ENCODE data around the gene SPPL3. TPM values are rescaled to one million over a fixed set of nuclear protein-coding genes. Genes with fewer than 3 reads are reported as not detected.

SPPL3 gene
- total and polyA plus RNA-seq, 2 experiments from 2014 or later = 10.9 to 27.8 TPM

DNA sequence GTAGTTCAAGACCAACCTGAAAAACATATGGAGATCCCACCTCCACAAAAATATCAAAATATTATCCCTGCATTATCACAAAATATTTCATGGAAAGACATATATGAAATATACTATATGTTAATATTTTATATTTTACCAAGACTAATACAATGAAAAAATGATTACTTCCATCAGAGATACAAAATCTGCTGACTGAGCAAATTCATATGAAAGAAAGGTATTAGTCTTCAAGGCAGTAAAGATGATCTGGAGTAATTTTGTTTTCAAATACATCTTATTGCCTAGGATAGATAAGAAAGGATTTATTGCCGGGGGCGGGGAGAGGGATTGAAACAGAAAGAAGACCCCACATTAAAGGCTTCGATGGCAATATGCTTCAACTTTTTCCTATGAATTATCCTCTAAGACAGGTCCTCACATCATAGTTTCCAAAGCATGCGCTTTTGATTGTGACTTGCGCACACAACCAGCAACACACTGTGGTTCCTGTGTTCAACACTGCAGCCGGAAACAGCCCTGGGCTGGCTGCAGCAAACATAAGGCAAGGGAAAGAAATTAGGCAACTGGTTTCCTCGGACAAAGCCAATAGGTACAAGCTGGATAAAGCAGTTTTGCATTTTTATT, 83.2 kb downstream of the SPPL3 start:
- ATAC-seq (no peak), DNase-seq (ENCODE audit: low spot score) (no peak)
- peaks cover 65% of the 10 kb centered on the region for H3K79me2 ChIP-seq (replicated peaks; ENCODE audit: insufficient read depth)
- Mint-ChIP-seq H3K27ac (no peak overlapping the region), H3K4me1 (peaks cover 22% of the 10 kb centered on the region), H3K4me3 (no peak overlapping the region), H3K9me3 (no peaks in the 10 kb centered on the region), H3K36me3 (ENCODE audit: low read depth) (no peaks in the 10 kb centered on the region), H3K27me3 (ENCODE audit: insufficient read depth, low read depth, poor library complexity) (peaks cover 2% of the 10 kb centered on the region)
- no peaks in the 10 kb centered on the region for H3F3A ChIP-seq (replicated peaks; ENCODE audit: low read depth)
- no peak overlapping the region for H2AFZ ChIP-seq
- peaks cover 16% of the 10 kb centered on the region for H3K4me1 ChIP-seq (ENCODE audit: insufficient read depth)
- 0 out of 2 replicates have a peak, but pooled peaks cover 4% of the 10 kb centered on the region for H4K20me1 ChIP-seq (replicated peaks; ENCODE audit: insufficient read depth)
- H3K4me3 ChIP-seq = no peak overlapping the region
- no peak overlapping the region for H3K27ac ChIP-seq (ENCODE audit: low read depth)
- TF ChIP-seq, protein P1, sequence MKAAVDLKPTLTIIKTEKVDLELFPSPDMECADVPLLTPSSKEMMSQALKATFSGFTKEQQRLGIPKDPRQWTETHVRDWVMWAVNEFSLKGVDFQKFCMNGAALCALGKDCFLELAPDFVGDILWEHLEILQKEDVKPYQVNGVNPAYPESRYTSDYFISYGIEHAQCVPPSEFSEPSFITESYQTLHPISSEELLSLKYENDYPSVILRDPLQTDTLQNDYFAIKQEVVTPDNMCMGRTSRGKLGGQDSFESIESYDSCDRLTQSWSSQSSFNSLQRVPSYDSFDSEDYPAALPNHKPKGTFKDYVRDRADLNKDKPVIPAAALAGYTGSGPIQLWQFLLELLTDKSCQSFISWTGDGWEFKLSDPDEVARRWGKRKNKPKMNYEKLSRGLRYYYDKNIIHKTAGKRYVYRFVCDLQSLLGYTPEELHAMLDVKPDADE (IDR thresholded peaks at IDR 0.05) = no peak
- TF ChIP-seq POLR2AphosphoS5 (IDR thresholded peaks at IDR 0.05; ENCODE audit: low read depth) (no peak), ZNF114 (CRISPR knock-in tag; IDR thresholded peaks at IDR 0.05) (no peak), NANOG (IDR thresholded peaks at IDR 0.05; ENCODE audit: borderline replicate concordance) (no peak), EZH2 (IDR thresholded peaks at IDR 0.05; ENCODE audit: low read depth, unreplicated experiment) (no peak), EZH2phosphoT487 (IDR thresholded peaks at IDR 0.05; ENCODE audit: unreplicated experiment) (no peak), JUNB (IDR thresholded peaks at IDR 0.05; ENCODE audit: unreplicated experiment) (no peak), CREB1 (CRISPR knock-in tag; IDR thresholded peaks at IDR 0.05; ENCODE audit: low read depth) (no peak), STAT1 (IDR thresholded peaks at IDR 0.05; ENCODE audit: unreplicated experiment) (no peak), ZNF331 (CRISPR knock-in tag; IDR thresholded peaks at IDR 0.05; ENCODE audit: low read depth) (no peak)
- TF ChIP-seq, protein P2, sequence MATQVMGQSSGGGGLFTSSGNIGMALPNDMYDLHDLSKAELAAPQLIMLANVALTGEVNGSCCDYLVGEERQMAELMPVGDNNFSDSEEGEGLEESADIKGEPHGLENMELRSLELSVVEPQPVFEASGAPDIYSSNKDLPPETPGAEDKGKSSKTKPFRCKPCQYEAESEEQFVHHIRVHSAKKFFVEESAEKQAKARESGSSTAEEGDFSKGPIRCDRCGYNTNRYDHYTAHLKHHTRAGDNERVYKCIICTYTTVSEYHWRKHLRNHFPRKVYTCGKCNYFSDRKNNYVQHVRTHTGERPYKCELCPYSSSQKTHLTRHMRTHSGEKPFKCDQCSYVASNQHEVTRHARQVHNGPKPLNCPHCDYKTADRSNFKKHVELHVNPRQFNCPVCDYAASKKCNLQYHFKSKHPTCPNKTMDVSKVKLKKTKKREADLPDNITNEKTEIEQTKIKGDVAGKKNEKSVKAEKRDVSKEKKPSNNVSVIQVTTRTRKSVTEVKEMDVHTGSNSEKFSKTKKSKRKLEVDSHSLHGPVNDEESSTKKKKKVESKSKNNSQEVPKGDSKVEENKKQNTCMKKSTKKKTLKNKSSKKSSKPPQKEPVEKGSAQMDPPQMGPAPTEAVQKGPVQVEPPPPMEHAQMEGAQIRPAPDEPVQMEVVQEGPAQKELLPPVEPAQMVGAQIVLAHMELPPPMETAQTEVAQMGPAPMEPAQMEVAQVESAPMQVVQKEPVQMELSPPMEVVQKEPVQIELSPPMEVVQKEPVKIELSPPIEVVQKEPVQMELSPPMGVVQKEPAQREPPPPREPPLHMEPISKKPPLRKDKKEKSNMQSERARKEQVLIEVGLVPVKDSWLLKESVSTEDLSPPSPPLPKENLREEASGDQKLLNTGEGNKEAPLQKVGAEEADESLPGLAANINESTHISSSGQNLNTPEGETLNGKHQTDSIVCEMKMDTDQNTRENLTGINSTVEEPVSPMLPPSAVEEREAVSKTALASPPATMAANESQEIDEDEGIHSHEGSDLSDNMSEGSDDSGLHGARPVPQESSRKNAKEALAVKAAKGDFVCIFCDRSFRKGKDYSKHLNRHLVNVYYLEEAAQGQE (IDR thresholded peaks at IDR 0.05; ENCODE audit: unreplicated experiment) = no peak
- TF ChIP-seq, protein P3, sequence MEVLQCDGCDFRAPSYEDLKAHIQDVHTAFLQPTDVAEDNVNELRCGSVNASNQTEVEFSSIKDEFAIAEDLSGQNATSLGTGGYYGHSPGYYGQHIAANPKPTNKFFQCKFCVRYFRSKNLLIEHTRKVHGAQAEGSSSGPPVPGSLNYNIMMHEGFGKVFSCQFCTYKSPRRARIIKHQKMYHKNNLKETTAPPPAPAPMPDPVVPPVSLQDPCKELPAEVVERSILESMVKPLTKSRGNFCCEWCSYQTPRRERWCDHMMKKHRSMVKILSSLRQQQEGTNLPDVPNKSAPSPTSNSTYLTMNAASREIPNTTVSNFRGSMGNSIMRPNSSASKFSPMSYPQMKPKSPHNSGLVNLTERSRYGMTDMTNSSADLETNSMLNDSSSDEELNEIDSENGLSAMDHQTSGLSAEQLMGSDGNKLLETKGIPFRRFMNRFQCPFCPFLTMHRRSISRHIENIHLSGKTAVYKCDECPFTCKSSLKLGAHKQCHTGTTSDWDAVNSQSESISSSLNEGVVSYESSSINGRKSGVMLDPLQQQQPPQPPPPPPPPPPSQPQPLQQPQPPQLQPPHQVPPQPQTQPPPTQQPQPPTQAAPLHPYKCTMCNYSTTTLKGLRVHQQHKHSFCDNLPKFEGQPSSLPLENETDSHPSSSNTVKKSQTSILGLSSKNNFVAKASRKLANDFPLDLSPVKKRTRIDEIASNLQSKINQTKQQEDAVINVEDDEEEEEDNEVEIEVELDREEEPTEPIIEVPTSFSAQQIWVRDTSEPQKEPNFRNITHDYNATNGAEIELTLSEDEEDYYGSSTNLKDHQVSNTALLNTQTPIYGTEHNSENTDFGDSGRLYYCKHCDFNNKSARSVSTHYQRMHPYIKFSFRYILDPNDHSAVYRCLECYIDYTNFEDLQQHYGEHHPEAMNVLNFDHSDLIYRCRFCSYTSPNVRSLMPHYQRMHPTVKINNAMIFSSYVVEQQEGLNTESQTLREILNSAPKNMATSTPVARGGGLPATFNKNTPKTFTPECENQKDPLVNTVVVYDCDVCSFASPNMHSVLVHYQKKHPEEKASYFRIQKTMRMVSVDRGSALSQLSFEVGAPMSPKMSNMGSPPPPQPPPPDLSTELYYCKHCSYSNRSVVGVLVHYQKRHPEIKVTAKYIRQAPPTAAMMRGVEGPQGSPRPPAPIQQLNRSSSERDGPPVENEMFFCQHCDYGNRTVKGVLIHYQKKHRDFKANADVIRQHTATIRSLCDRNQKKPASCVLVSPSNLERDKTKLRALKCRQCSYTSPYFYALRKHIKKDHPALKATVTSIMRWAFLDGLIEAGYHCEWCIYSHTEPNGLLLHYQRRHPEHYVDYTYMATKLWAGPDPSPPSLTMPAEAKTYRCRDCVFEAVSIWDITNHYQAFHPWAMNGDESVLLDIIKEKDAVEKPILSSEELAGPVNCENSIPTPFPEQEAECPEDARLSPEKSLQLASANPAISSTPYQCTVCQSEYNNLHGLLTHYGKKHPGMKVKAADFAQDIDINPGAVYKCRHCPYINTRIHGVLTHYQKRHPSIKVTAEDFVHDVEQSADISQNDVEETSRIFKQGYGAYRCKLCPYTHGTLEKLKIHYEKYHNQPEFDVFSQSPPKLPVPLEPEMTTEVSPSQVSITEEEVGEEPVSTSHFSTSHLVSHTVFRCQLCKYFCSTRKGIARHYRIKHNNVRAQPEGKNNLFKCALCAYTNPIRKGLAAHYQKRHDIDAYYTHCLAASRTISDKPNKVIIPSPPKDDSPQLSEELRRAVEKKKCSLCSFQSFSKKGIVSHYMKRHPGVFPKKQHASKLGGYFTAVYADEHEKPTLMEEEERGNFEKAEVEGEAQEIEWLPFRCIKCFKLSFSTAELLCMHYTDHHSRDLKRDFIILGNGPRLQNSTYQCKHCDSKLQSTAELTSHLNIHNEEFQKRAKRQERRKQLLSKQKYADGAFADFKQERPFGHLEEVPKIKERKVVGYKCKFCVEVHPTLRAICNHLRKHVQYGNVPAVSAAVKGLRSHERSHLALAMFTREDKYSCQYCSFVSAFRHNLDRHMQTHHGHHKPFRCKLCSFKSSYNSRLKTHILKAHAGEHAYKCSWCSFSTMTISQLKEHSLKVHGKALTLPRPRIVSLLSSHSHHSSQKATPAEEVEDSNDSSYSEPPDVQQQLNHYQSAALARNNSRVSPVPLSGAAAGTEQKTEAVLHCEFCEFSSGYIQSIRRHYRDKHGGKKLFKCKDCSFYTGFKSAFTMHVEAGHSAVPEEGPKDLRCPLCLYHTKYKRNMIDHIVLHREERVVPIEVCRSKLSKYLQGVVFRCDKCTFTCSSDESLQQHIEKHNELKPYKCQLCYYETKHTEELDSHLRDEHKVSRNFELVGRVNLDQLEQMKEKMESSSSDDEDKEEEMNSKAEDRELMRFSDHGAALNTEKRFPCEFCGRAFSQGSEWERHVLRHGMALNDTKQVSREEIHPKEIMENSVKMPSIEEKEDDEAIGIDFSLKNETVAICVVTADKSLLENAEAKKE (CRISPR knock-in tag; IDR thresholded peaks at IDR 0.05) = no peak
- TF ChIP-seq, protein P4, sequence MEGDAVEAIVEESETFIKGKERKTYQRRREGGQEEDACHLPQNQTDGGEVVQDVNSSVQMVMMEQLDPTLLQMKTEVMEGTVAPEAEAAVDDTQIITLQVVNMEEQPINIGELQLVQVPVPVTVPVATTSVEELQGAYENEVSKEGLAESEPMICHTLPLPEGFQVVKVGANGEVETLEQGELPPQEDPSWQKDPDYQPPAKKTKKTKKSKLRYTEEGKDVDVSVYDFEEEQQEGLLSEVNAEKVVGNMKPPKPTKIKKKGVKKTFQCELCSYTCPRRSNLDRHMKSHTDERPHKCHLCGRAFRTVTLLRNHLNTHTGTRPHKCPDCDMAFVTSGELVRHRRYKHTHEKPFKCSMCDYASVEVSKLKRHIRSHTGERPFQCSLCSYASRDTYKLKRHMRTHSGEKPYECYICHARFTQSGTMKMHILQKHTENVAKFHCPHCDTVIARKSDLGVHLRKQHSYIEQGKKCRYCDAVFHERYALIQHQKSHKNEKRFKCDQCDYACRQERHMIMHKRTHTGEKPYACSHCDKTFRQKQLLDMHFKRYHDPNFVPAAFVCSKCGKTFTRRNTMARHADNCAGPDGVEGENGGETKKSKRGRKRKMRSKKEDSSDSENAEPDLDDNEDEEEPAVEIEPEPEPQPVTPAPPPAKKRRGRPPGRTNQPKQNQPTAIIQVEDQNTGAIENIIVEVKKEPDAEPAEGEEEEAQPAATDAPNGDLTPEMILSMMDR (conservative IDR thresholded peaks at IDR 0.05; ENCODE audit: low read depth in 2 of 2) = no peak
- H3K9me2 ChIP-seq (ENCODE audit: insufficient read depth) = no peaks in the 10 kb centered on the region
- no peaks in the 10 kb centered on the region for H3K27me3 ChIP-seq (ENCODE audit: insufficient read depth)
- no peaks in the 10 kb centered on the region for H3K36me3 ChIP-seq (ENCODE audit: insufficient read depth)
- H3K4me2 ChIP-seq = no peak overlapping the region

All from GM23338 (cell line).